Mesodermal cell (in vitro differentiated cells): ENCODE data around the gene WDHD1.
"Not testable (repeated sequence)": the region's sequence is repeated elsewhere in the genome, so short reads cannot be mapped to it uniquely, and the experiment has no call there.

Source experiments
- H3K27ac ChIP-seq: 2 replicates; pipeline ENCODE4 v1.7.0; 2013; ENCODE audit warnings: mild to moderate bottlenecking, low read depth, low read length, moderate library complexity; ENCODE audit not compliant: severe bottlenecking
- H3K36me3 ChIP-seq: 2 replicates; pipeline ENCODE4 v1.7.1; 2013; ENCODE audit warnings: mild to moderate bottlenecking, low read length, moderate library complexity; ENCODE audit not compliant: control insufficient read depth, insufficient read depth
- H3K4me1 ChIP-seq: one replicate; pipeline ENCODE4 v1.7.1; 2013; ENCODE audit warnings: mild to moderate bottlenecking, low read length; ENCODE audit not compliant: insufficient read depth, control insufficient read depth, poor library complexity, severe bottlenecking
- H3K4me3 ChIP-seq: 2 replicates; pipeline ENCODE4 v1.7.0; 2013; ENCODE audit warnings: low read length, control low read depth, mild to moderate bottlenecking; ENCODE audit not compliant: insufficient read depth, poor library complexity, severe bottlenecking; ENCODE audit errors: extremely low read depth
- H3K9me3 ChIP-seq: 2 replicates; pipeline ENCODE4 v1.7.1; 2013; ENCODE audit warnings: mild to moderate bottlenecking, low read length, moderate library complexity; ENCODE audit not compliant: control insufficient read depth
- WGBS, 2 experiments: methylation state at CpG; one replicate each; pipeline ENCODE4 v1.1.5; 2013; ENCODE audit warnings: missing lambda C conversion rate in 2 of 2; ENCODE audit not compliant: insufficient coverage in 2 of 2; 5-methylcytosine and 5-hydroxymethylcytosine counted together

Gene WDHD1

GRCh38 chr14:54952803-54953202 lies 74.1 kb downstream of the WDHD1 start:
- not testable (repeated sequence) for H3K4me1 ChIP-seq, H3K27ac ChIP-seq, H3K9me3 ChIP-seq, H3K4me3 ChIP-seq
- 75 to 100% methylated on average over 1 of the region's 1 CpG for WGBS, 2 experiments
- H3K36me3 ChIP-seq: peaks cover 36% of the 10 kb centered on the region

- 100% methylated on average over 2 of the region's 3 CpGs for WGBS, 2 experiments
- Histone ChIP-seq H3K4me3 (no peak overlapping the region), H3K4me1 (no peaks in the 10 kb centered on the region), H3K36me3 (peaks cover 44% of the 10 kb centered on the region), H3K9me3 (peaks cover 8% of the 10 kb centered on the region), H3K27ac (no peak overlapping the region)
Observed at GRCh38 chr14:54947230-54947629, 79.7 kb downstream of the WDHD1 start.

GRCh38 chr14:54946500-54946899 lies 80.4 kb downstream of the WDHD1 start:
- Histone ChIP-seq H3K4me3 (no peak overlapping the region), H3K36me3 (peaks cover 44% of the 10 kb centered on the region), H3K27ac (no peak overlapping the region), H3K4me1 (no peaks in the 10 kb centered on the region), H3K9me3 (peaks cover 8% of the 10 kb centered on the region)
- WGBS, 2 experiments: 89 to 93% methylated on average over 3 of the region's 4 CpGs

GRCh38 chr14:54944737-54945391 lies 82.0 kb downstream of the WDHD1 start:
- no peak overlapping the region for H3K4me3 ChIP-seq
- H3K36me3 ChIP-seq: peaks cover 53% of the 10 kb centered on the region
- 95 to 97% methylated on average over 8 to 9 of the region's 9 CpGs for WGBS, 2 experiments
- peaks cover 8% of the 10 kb centered on the region for H3K9me3 ChIP-seq
- H3K4me1 ChIP-seq: no peaks in the 10 kb centered on the region
- H3K27ac ChIP-seq: no peak overlapping the region

- 90 to 100% methylated on average over 1 to 2 of the region's 4 CpGs for WGBS, 2 experiments
- H3K9me3 ChIP-seq: peaks cover under 1% of the 10 kb centered on the region
Observed at GRCh38 chr14:54942913-54943312, 84.0 kb downstream of the WDHD1 start.

GRCh38 chr14:54936816-54937215 lies 90.1 kb downstream of the WDHD1 start:
- H3K36me3 ChIP-seq: peaks cover 13% of the 10 kb centered on the region
- whole genome bisulfite sequencing, 2 experiments: no CpG with 5 or more reads among the region's 1 CpG
- no peak overlapping the region for H3K4me3 ChIP-seq
- H3K9me3 ChIP-seq: no peaks in the 10 kb centered on the region
- H3K27ac ChIP-seq: no peak overlapping the region
- no peaks in the 10 kb centered on the region for H3K4me1 ChIP-seq

More at GRCh38 chr14:54942913-54943312, 84.0 kb downstream of the WDHD1 start:
- Histone ChIP-seq H3K4me1 (no peaks in the 10 kb centered on the region), H3K4me3 (no peak overlapping the region), H3K27ac (no peak overlapping the region), H3K36me3 (peaks cover 46% of the 10 kb centered on the region)

- peaks cover 11% of the 10 kb centered on the region for H3K36me3 ChIP-seq
- no peak overlapping the region for H3K4me3 ChIP-seq
- 95 to 98% methylated on average over 5 of the region's 5 CpGs for WGBS, 2 experiments
- no peaks in the 10 kb centered on the region for H3K9me3 ChIP-seq
- H3K4me1 ChIP-seq: no peaks in the 10 kb centered on the region
- H3K27ac ChIP-seq: no peak overlapping the region
Observed at GRCh38 chr14:54935958-54936357, 90.9 kb downstream of the WDHD1 start.

- Histone ChIP-seq H3K4me3 (no peak overlapping the region), H3K4me1 (no peaks in the 10 kb centered on the region), H3K27ac (no peak overlapping the region), H3K36me3 (peaks cover 3% of the 10 kb centered on the region), H3K9me3 (no peaks in the 10 kb centered on the region)
- WGBS, 2 experiments: no CpG with 5 or more reads among the region's 2 CpGs
Observed at GRCh38 chr14:54935100-54935499, 91.8 kb downstream of the WDHD1 start.

- H3K9me3 ChIP-seq: no peaks in the 10 kb centered on the region
- WGBS, 2 experiments: no CpG with 5 or more reads among the region's 1 CpG
- no peaks in the 10 kb centered on the region for H3K4me1 ChIP-seq
- H3K36me3 ChIP-seq: peaks cover under 1% of the 10 kb centered on the region
- no peak overlapping the region for H3K4me3 ChIP-seq
- H3K27ac ChIP-seq: no peak overlapping the region
Observed at GRCh38 chr14:54933006-54933405, 93.9 kb downstream of the WDHD1 start.

GRCh38 chr14:54931598-54932340 lies 95.1 kb downstream of the WDHD1 start:
- Histone ChIP-seq H3K4me3 (no peak overlapping the region), H3K27ac (no peak overlapping the region), H3K36me3 (no peaks in the 10 kb centered on the region), H3K9me3 (no peaks in the 10 kb centered on the region), H3K4me1 (no peaks in the 10 kb centered on the region)
- WGBS, 2 experiments: no CpG with 5 or more reads among the region's 3 CpGs

GRCh38 chr14:54931101-54931500 lies 95.8 kb downstream of the WDHD1 start:
- no CpG with 5 or more reads among the region's 1 CpG for WGBS, 2 experiments
- Histone ChIP-seq H3K36me3 (no peaks in the 10 kb centered on the region), H3K4me1 (no peaks in the 10 kb centered on the region), H3K9me3 (no peaks in the 10 kb centered on the region), H3K4me3 (no peak overlapping the region), H3K27ac (no peak overlapping the region)
